ENCODE measurements around the gene AK1. TPM values are rescaled to one million over a fixed set of nuclear protein-coding genes. Genes with fewer than 3 reads are reported as not detected.

Gene AK1
- total and polyA plus RNA-seq, 9 of the 15 experiments (the other 6 are each of a cell fraction or from before 2014, with no cell fraction given), result 10.1 to 71.8 (median 39.0) TPM

GRCh38 chr9:127886401-127886972, 9.0 kb upstream of the AK1 start (continued):
- TF ChIP-seq, protein P1, sequence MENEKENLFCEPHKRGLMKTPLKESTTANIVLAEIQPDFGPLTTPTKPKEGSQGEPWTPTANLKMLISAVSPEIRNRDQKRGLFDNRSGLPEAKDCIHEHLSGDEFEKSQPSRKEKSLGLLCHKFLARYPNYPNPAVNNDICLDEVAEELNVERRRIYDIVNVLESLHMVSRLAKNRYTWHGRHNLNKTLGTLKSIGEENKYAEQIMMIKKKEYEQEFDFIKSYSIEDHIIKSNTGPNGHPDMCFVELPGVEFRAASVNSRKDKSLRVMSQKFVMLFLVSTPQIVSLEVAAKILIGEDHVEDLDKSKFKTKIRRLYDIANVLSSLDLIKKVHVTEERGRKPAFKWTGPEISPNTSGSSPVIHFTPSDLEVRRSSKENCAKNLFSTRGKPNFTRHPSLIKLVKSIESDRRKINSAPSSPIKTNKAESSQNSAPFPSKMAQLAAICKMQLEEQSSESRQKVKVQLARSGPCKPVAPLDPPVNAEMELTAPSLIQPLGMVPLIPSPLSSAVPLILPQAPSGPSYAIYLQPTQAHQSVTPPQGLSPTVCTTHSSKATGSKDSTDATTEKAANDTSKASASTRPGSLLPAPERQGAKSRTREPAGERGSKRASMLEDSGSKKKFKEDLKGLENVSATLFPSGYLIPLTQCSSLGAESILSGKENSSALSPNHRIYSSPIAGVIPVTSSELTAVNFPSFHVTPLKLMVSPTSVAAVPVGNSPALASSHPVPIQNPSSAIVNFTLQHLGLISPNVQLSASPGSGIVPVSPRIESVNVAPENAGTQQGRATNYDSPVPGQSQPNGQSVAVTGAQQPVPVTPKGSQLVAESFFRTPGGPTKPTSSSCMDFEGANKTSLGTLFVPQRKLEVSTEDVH (IDR thresholded peaks at IDR 0.05; ENCODE audit: low read depth, partially characterized antibody), result no peak
- TF ChIP-seq TAF1 (IDR thresholded peaks at IDR 0.05; ENCODE audit: control insufficient read depth, extremely low read depth, insufficient read depth, low read length, severe bottlenecking) (no peak), BCL6 (CRISPR knock-in tag; IDR thresholded peaks at IDR 0.05) (no peak), NELFE (IDR thresholded peaks at IDR 0.05; ENCODE audit: insufficient read depth, insufficient read length) (no peak), RBM25 (IDR thresholded peaks at IDR 0.05; ENCODE audit: low read depth, low read length, severe bottlenecking) (peak; percentile 78), THRB (CRISPR knock-in tag; conservative IDR thresholded peaks at IDR 0.05) (no peak), RBM17 (IDR thresholded peaks at IDR 0.05; ENCODE audit: borderline replicate concordance, low read depth, low read length) (no peak), POU5F1 (IDR thresholded peaks at IDR 0.05; ENCODE audit: borderline replicate concordance, low read depth, low read length, partially characterized antibody) (no peak), ZBTB5 (IDR thresholded peaks at IDR 0.05) (no peak), U2AF1 (optimal IDR thresholded peaks at IDR 0.05; ENCODE audit: low read depth, low read length) (no peak), SMC3 (conservative IDR thresholded peaks at IDR 0.05; ENCODE audit: insufficient read depth, low read depth, low read length) (no peak), PRPF4 (IDR thresholded peaks at IDR 0.05; ENCODE audit: insufficient read depth, low read depth, low read length, poor library complexity, severe bottlenecking) (no peak)
- TF ChIP-seq, protein P2, sequence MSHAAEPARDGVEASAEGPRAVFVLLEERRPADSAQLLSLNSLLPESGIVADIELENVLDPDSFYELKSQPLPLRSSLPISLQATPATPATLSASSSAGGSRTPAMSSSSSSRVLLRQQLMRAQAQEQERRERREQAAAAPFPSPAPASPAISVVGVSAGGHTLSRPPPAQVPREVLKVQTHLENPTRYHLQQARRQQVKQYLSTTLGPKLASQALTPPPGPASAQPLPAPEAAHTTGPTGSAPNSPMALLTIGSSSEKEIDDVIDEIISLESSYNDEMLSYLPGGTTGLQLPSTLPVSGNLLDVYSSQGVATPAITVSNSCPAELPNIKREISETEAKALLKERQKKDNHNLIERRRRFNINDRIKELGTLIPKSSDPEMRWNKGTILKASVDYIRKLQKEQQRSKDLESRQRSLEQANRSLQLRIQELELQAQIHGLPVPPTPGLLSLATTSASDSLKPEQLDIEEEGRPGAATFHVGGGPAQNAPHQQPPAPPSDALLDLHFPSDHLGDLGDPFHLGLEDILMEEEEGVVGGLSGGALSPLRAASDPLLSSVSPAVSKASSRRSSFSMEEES (CRISPR knock-in tag; IDR thresholded peaks at IDR 0.05), result no peak
- TF ChIP-seq, protein P3, sequence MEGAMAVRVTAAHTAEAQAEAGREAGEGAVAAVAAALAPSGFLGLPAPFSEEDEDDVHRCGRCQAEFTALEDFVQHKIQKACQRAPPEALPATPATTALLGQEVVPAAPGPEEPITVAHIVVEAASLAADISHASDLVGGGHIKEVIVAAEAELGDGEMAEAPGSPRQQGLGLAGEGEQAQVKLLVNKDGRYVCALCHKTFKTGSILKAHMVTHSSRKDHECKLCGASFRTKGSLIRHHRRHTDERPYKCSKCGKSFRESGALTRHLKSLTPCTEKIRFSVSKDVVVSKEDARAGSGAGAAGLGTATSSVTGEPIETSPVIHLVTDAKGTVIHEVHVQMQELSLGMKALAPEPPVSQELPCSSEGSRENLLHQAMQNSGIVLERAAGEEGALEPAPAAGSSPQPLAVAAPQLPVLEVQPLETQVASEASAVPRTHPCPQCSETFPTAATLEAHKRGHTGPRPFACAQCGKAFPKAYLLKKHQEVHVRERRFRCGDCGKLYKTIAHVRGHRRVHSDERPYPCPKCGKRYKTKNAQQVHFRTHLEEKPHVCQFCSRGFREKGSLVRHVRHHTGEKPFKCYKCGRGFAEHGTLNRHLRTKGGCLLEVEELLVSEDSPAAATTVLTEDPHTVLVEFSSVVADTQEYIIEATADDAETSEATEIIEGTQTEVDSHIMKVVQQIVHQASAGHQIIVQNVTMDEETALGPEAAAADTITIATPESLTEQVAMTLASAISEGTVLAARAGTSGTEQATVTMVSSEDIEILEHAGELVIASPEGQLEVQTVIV (CRISPR knock-in tag; IDR thresholded peaks at IDR 0.05; ENCODE audit: borderline replicate concordance), result no peak
- TF ChIP-seq, protein P4, sequence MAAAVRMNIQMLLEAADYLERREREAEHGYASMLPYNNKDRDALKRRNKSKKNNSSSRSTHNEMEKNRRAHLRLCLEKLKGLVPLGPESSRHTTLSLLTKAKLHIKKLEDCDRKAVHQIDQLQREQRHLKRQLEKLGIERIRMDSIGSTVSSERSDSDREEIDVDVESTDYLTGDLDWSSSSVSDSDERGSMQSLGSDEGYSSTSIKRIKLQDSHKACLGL (CRISPR knock-in tag; IDR thresholded peaks at IDR 0.05; ENCODE audit: borderline replicate concordance, poor library complexity, severe bottlenecking), result no peak
